Spleen (tissue), 11 donors: ENCODE data around the gene RFNG. TPM values are rescaled to one million over a fixed set of nuclear protein-coding genes. Genes with fewer than 3 reads are reported as not detected.

ENCODE experiments used
- DNase-seq: peaks from one replicate; pipeline ENCODE4 v3.0.0-alpha.2; 2020
- H3K27ac ChIP-seq, 8 donors: fragments of 200-600 bp; sonication (generic) in 7 of 8; 1 replicate in 4 of 8; 2 replicates in 4 of 8; pipeline versions ENCODE4 v1.5.0 to v1.8.0; 2016 to 2021; ENCODE audit warnings: inconsistent platforms in 4 of 8, mild to moderate bottlenecking in 4 of 8, moderate library complexity in 1 of 8
- H3K27me3 ChIP-seq, 7 donors: fragments of 200-600 bp; sonication (generic) in 6 of 7; replicated peaks in 1 of 7; 1 replicate in 4 of 7; 2 replicates in 3 of 7; pipeline versions ENCODE4 v1.5.0 to v1.8.0; 2016 to 2021; ENCODE audit warnings: inconsistent platforms in 3 of 7, mild to moderate bottlenecking in 1 of 7
- H3K36me3 ChIP-seq, 6 donors: fragments of 200-600 bp; sonication (generic) in 5 of 6; 1 replicate in 4 of 6; 2 replicates in 2 of 6; pipeline versions ENCODE4 v1.5.0 to v1.8.0; 2016 to 2021; ENCODE audit warnings: inconsistent platforms in 2 of 6
- H3K4me1 ChIP-seq, 6 donors: fragments of 200-600 bp; sonication (generic) in 5 of 6; 1 replicate in 3 of 6; 2 replicates in 3 of 6; pipeline versions ENCODE4 v1.5.0 to v1.8.0; 2016 to 2021; ENCODE audit warnings: inconsistent platforms in 3 of 6
- H3K4me3 ChIP-seq, 8 donors: fragments of 200-600 bp; sonication (generic) in 7 of 8; 1 replicate in 4 of 8; 2 replicates in 4 of 8; pipeline versions ENCODE4 v1.5.0 to v1.8.0; 2016 to 2021; ENCODE audit warnings: inconsistent platforms in 4 of 8, mild to moderate bottlenecking in 4 of 8, moderate library complexity in 2 of 8
- H3K9me3 ChIP-seq, 8 donors: fragments of 200-600 bp; sonication (generic) in 7 of 8; 1 replicate in 4 of 8; 2 replicates in 4 of 8; pipeline versions ENCODE4 v1.5.0 to v1.8.0; 2016 to 2021; ENCODE audit warnings: inconsistent platforms in 4 of 8
- POLR2A ChIP-seq, 3 donors: fragments of 450-650 bp; IDR thresholded peaks; one replicate each; pipeline ENCODE4 v1.5.1; 2017; ENCODE audit warnings: antibody characterized with exemption in 3 of 3, mild to moderate bottlenecking in 1 of 3
- POLR2AphosphoS5 ChIP-seq, 3 donors: sonication (generic); formaldehyde crosslinking; IDR thresholded peaks; one replicate each; pipeline ENCODE4 v1.5.1; 2017; ENCODE audit warnings: antibody characterized with exemption in 3 of 3
- WGBS, 5 donors: extraction: QIAGEN DNeasy Blood & Tissue Kit in 3 of 5; methylation state at CpG; one replicate each; pipeline versions ENCODE4 v1.1.5 to v1.1.7; 2013 to 2018; 5-methylcytosine and 5-hydroxymethylcytosine counted together
- intact Hi-C: fragments of 100-400 bp; cut with DNase I; formaldehyde crosslinking; loops from one replicate; pipeline ENCODE4 v1.15.0; 2023; ENCODE audit warnings: low total_unique reads
- polyA plus RNA-seq, 3 donors: library from polyadenylated mRNA; stranded (reverse); fragments of 200-250 nt; gene quantifications; one replicate each; pipeline ENCODE4 v1.2.1, GENCODE V29; 2013
- total RNA-seq, 7 donors: library from RNA; depleted of rRNA in 3 of 7; stranded (reverse); fragments of >200 nt in 3 of 7; fragmentation: NEBNext Ultra II Directional in 4 of 7; extraction: Animal tissue kit (Norgen Biotek cat#: 25700) in 4 of 7; gene quantifications; one replicate each; pipeline versions ENCODE4 v1.1.0 to v1.2.1, GENCODE V29; 2016 to 2021
- TF ChIP-seq, protein P1 (sequence below), 11 experiments: fragments of 200-600 bp in 7 of 11; fragments of 450-650 bp in 4 of 11; sonication (generic) in 4 of 11; IDR thresholded peaks in 8 of 11; conservative IDR thresholded peaks in 3 of 11; 1 replicate in 7 of 11; 2 replicates in 4 of 11; pipeline versions ENCODE4 v1.4.0 to v1.8.0; 2016 to 2021; ENCODE audit warnings: antibody characterized with exemption in 11 of 11, inconsistent platforms in 4 of 11, mild to moderate bottlenecking in 1 of 11
- donor health status: healthy with polysubstance abuse.
- donor health status: DM: no; HTN: no; CAD: no; lungs with moderate emphysema.
- donor health status: DM: no; HTN: no; CAD: no.
- donor health status: Bipolar disorder and iron deficiency.
- donor health status: healthy.
- donor health status: DM: no; HTN: no; CAD: no.
- donor health status: DM: yes; HTN: yes; CAD: no.

Gene RFNG
- total and polyA plus RNA-seq, 10 donors, result 21.4 to 42.3 (median 27.2) TPM

DNA sequence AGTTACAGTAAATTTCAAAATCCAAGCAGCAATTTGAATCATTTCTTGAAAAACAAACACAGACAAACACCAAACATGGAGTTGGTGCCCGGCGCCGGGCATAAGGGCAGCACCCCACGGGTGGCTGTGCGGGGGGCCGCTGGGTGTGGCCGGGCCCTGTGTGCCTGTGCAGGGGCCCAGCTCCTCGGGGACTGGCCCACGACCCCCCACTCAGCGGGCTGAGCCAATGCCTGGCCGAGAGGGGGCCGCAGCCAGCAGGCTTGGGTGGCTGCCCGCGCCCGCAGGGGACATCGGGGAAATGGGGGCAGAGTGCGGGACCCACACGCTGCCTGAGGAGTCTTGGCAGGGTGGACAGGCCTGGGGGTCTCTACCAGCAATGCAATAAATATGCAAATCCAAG lies 26.8 kb upstream of the RFNG start:
- H3K27me3 ChIP-seq, result no peaks in the 10 kb centered on the region
- no peak overlapping the region for H3K4me3 ChIP-seq
- intact Hi-C loops, result no loop called here
- peaks cover 0 to 60% (median 48%) of the 10 kb centered on the region in 6 donors for H3K36me3 ChIP-seq
- no peaks in the 10 kb centered on the region for H3K4me1 ChIP-seq
- DNase-seq, result no peak
- no peak for TF ChIP-seq POLR2AphosphoS5 (IDR thresholded peaks at IDR 0.05)
- H3K9me3 ChIP-seq, result no peaks in the 10 kb centered on the region
- H3K27ac ChIP-seq, result no peak overlapping the region
- 91 to 99% (median 93%) methylated on average over 10 to 18 of the region's 18 CpGs for WGBS, 5 donors

DNA sequence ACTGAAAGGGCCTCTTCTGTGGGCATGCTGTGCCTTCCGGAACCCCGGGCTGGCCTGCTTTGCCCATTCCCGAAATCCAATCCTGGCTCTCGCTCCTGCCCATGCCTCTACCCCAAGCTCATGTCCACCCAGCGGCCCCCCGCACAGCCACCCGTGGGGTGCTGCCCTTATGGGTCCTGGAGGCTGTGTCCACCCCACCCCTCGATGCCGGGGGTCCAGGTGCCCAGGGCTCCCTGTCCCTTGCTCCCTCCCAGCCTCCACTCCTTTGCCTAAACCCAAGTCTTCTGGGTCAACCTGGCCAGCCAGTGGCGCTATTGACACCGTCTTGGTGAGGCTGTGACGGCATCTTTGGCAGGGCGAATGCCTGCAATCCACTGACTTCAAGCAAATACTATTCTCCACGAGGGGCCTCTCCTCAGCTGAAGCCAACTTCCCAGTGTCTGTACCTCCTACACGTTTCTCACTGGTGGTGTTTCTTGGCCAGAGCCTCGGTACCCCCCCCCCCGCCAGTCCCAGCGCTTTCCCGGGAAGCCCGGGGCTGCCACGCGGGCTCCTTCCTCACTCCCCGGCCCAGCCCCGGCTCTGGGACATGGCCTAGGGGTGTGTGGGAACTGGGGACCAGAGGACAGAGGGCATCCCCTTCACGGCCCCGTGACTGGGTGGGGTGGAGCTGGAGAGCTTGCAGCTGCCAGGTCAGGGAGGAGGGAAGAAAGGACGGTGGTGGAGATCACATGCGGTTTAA lies 26.2 kb upstream of the RFNG start:
- no peak for DNase-seq
- no peak overlapping the region for H3K4me3 ChIP-seq
- no peak overlapping the region for H3K27ac ChIP-seq
- H3K36me3 ChIP-seq, result peaks cover 0 to 54% (median 42%) of the 10 kb centered on the region in 6 donors
- no peaks in the 10 kb centered on the region for H3K9me3 ChIP-seq
- TF ChIP-seq POLR2AphosphoS5 (IDR thresholded peaks at IDR 0.05), result no peak
- no peak for TF ChIP-seq POLR2A (IDR thresholded peaks at IDR 0.05)
- TF ChIP-seq, protein P1, sequence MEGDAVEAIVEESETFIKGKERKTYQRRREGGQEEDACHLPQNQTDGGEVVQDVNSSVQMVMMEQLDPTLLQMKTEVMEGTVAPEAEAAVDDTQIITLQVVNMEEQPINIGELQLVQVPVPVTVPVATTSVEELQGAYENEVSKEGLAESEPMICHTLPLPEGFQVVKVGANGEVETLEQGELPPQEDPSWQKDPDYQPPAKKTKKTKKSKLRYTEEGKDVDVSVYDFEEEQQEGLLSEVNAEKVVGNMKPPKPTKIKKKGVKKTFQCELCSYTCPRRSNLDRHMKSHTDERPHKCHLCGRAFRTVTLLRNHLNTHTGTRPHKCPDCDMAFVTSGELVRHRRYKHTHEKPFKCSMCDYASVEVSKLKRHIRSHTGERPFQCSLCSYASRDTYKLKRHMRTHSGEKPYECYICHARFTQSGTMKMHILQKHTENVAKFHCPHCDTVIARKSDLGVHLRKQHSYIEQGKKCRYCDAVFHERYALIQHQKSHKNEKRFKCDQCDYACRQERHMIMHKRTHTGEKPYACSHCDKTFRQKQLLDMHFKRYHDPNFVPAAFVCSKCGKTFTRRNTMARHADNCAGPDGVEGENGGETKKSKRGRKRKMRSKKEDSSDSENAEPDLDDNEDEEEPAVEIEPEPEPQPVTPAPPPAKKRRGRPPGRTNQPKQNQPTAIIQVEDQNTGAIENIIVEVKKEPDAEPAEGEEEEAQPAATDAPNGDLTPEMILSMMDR (IDR thresholded peaks at IDR 0.05 in 8 of 11, conservative IDR thresholded peaks at IDR 0.05 in 3 of 11), result no peak
- intact Hi-C loops, result no loop called here
- no peaks in the 10 kb centered on the region for H3K27me3 ChIP-seq
- H3K4me1 ChIP-seq, result no peaks in the 10 kb centered on the region
- 76 to 88% (median 77%) methylated on average over 28 of the region's 28 CpGs for WGBS, 5 donors

DNA sequence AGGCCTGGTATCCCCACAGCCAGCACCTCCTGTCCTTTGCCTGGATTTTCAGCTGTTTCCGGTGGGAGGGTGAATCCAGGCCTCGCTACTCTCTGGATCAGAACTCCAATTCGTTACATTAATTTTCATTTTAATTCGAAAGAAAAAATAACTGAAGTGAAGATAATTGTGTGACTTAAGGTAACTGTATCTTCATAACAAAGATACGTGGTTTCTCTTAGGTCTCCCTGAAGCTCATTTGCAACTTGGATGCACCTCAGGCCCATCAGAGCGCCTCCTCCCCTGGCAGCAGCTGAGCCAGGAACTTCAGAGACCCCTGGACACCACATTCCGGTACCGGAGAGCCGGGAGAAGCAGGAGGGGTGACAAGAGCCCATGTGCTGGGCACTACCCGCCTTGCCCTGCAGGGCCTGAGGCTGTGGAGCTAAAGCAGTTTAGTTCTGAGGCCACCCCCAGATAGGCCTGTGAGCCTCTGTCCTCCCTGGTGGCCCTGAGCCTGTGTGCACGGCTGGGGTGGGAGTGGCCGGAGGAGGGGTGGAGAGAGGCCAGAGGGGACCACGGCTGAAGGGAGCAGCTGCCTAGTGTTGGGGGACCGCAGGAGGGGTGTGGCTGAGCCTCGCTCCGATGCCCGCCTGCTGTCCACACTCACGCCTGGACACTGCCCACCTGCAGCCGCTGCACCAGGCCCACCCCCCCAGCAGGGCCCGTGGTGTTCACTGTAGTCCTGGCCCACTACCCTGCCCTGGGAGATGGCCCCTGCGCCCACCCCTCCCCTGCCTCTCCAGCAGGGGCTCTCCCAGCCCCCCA lies 25.4 kb upstream of the RFNG start:
- H3K27ac ChIP-seq, result no peak overlapping the region
- WGBS, 5 donors, result 83 to 86% (median 83%) methylated on average over 17 to 21 of the region's 21 CpGs
- no peak overlapping the region for H3K4me3 ChIP-seq
- no peaks in the 10 kb centered on the region for H3K27me3 ChIP-seq
- H3K36me3 ChIP-seq, result peaks cover 0 to 46% (median 34%) of the 10 kb centered on the region in 6 donors
- H3K4me1 ChIP-seq, result no peaks in the 10 kb centered on the region
- no peak for DNase-seq
- intact Hi-C loops, result no loop called here
- H3K9me3 ChIP-seq, result no peaks in the 10 kb centered on the region
- TF ChIP-seq, protein P1 (IDR thresholded peaks at IDR 0.05 in 8 of 11, conservative IDR thresholded peaks at IDR 0.05 in 3 of 11), result no peak
- TF ChIP-seq POLR2AphosphoS5 (IDR thresholded peaks at IDR 0.05), result no peak
- TF ChIP-seq POLR2A (IDR thresholded peaks at IDR 0.05), result no peak

DNA sequence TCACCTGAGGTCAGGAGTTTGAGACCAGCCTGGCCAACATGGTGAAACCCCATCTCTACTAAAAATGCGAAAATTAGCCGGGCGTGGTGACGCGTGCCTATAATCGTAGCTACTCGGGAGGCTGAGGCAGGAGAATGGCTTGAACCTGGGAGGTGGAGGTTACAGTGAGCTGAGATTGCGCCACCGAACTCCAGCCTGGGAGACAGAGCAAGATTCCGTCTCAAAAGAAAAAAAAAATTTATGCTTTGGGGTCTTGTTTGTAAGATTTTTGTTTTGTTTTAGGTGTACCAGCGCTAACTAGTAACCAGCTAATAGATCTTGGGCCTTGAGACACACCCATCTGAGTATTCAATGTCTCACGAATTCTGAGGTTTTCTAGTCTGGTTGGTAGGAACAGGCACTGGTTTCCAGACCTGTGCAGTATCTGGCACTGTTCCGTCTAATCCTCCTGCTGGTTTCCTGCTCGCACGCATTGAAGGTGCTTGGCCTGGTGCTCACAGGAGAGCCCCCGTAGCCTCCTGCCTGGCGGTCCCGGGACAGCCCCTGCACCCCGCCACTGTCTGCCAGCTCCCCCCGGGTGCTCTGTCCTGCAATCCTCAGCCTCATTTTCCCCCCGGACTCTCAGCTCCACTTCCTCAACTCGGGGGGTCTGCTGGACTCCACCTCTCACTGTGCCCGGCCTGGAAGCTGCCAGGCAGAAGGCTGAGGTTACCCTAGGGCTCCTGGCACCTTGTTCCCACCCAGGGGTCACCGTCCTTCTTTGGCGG lies 24.6 kb upstream of the RFNG start:
- Histone ChIP-seq H3K4me3 (no peak overlapping the region), H3K27ac (no peak overlapping the region), H3K4me1 (no peaks in the 10 kb centered on the region), H3K9me3 (no peaks in the 10 kb centered on the region), H3K36me3 (peaks cover 0 to 38% (median 26%) of the 10 kb centered on the region in 6 donors), H3K27me3 (no peaks in the 10 kb centered on the region)
- peak in 1 of 3 donors; percentile 18 for TF ChIP-seq POLR2AphosphoS5 (IDR thresholded peaks at IDR 0.05)
- TF ChIP-seq POLR2A (IDR thresholded peaks at IDR 0.05), result no peak
- TF ChIP-seq, protein P1 (IDR thresholded peaks at IDR 0.05 in 8 of 11, conservative IDR thresholded peaks at IDR 0.05 in 3 of 11), result no peak
- DNase-seq, result no peak
- WGBS, 5 donors, result 79 to 84% (median 82%) methylated on average over 24 to 25 of the region's 25 CpGs
- intact Hi-C loops, result no loop called here
